Stomach (tissue), 9 donors: ENCODE measurements around the gene IL6ST. TPM values are rescaled to one million over a fixed set of nuclear protein-coding genes. Genes with fewer than 3 reads are reported as not detected.
A peak's percentile ranks its signal among the peaks of the same experiment; 100 is the strongest.

Source experiments
- DNase-seq, 2 donors: peaks; one replicate each; pipeline versions ENCODE4 v3.0.0 to v3.0.0-alpha.2; 2013 to 2019
- H3K27ac ChIP-seq, 5 donors: fragments of 200-600 bp in 4 of 5; sonication (generic) in 4 of 5; one replicate each; pipeline ENCODE4 v1.5.1; 2013 to 2019; ENCODE audit warnings: mild to moderate bottlenecking in 1 of 5, moderate library complexity in 1 of 5
- H3K27me3 ChIP-seq, 3 donors: fragments of 200-600 bp; sonication (generic); one replicate each; pipeline ENCODE4 v1.5.1; 2017 to 2019; ENCODE audit warnings: mixed run types in 1 of 3
- H3K36me3 ChIP-seq, 4 donors: fragments of 200-600 bp; sonication (generic); 1 replicate in 3 of 4; 2 replicates in 1 of 4; pipeline ENCODE4 v1.5.1; 2016 to 2019
- H3K4me1 ChIP-seq, 4 donors: fragments of 200-600 bp; sonication (generic); one replicate each; pipeline ENCODE4 v1.5.1; 2016 to 2019
- H3K4me3 ChIP-seq, 4 donors: fragments of 200-600 bp; sonication (generic) in 3 of 4; one replicate each; pipeline ENCODE4 v1.5.1; 2016 to 2019; ENCODE audit warnings: mild to moderate bottlenecking in 1 of 4
- H3K9me3 ChIP-seq, 4 donors: fragments of 200-600 bp; sonication (generic); one replicate each; pipeline ENCODE4 v1.5.1; 2016 to 2019
- EP300 ChIP-seq: sonication (generic); formaldehyde crosslinking; IDR thresholded peaks from one replicate; pipeline ENCODE4 v1.6.1; 2017; ENCODE audit warnings: antibody characterized with exemption
- POLR2A ChIP-seq, 4 donors: fragments of 450-650 bp; IDR thresholded peaks; one replicate each; pipeline ENCODE4 v1.6.1; 2016; ENCODE audit warnings: antibody characterized with exemption in 4 of 4, control low read depth in 2 of 4, mild to moderate bottlenecking in 1 of 4, moderate library complexity in 1 of 4
- POLR2AphosphoS5 ChIP-seq, 3 donors: sonication (generic); formaldehyde crosslinking; IDR thresholded peaks; one replicate each; pipeline ENCODE4 v1.6.1; 2016; ENCODE audit warnings: antibody characterized with exemption in 3 of 3
- WGBS, 5 donors: extraction: QIAGEN DNeasy Blood & Tissue Kit in 3 of 5; methylation state at CpG; one replicate each; pipeline versions ENCODE4 v1.1.5 to v1.1.7; 2013 to 2018; 5-methylcytosine and 5-hydroxymethylcytosine counted together
- intact Hi-C: fragments of 100-400 bp; cut with DNase I; formaldehyde crosslinking; loops from one replicate; pipeline ENCODE4 v1.15.1; 2023; ENCODE audit warnings: low total_unique reads
- polyA plus RNA-seq, 3 donors: library from polyadenylated mRNA; stranded (reverse); fragments of 200-250 nt; gene quantifications; one replicate each; pipeline ENCODE4 v1.2.3, GENCODE V29; 2013
- total RNA-seq, 5 donors: library from RNA; depleted of rRNA; stranded (reverse); fragments of >200 nt; gene quantifications; one replicate each; pipeline versions ENCODE4 v1.1.0 to v1.2.3, GENCODE V29; 2014 to 2016
- TF ChIP-seq, protein P1 (sequence below), 7 experiments: fragments of 450-650 bp in 4 of 7; fragments of 200-600 bp in 3 of 7; sonication (generic) in 3 of 7; IDR thresholded peaks; one replicate each; pipeline ENCODE4 v1.5.1; 2016 to 2019; ENCODE audit warnings: antibody characterized with exemption in 7 of 7, control low read depth in 2 of 7, mild to moderate bottlenecking in 1 of 7
- donor health status: healthy with polysubstance abuse.
- donor health status: Bipolar disorder and iron deficiency.
- donor health status: healthy.

Gene IL6ST
- total and polyA plus RNA-seq, 8 donors, result 18.5 to 466 (median 53.6) TPM

DNA sequence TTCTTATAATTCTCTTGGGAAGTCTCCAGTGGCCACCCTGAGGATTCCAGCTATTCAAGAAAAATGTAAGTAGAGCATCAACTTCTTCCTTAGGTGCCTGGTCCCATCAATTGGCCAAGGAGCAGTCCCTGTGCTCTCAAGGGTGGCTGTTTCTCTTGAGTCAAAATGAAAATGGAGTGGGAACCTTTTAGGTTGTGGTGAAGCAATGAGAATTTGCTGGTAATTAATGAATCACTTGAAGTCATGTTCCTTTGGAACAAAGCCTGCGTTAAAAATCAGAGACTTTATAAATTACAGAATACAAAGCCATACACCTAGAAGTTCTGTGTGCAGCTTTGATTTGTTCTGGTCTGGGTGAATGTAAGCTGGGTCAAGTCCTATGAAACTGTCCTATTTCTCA, 94.7 kb downstream of the IL6ST start:
- no peak for DNase-seq
- WGBS, 5 donors, result 70 to 96% (median 90%) methylated on average over 1 of the region's 1 CpG
- intact Hi-C loops, result no loop called here
- Histone ChIP-seq H3K36me3 (no peaks in the 10 kb centered on the region), H3K27me3 (no peaks in the 10 kb centered on the region), H3K4me1 (no peaks in the 10 kb centered on the region), H3K27ac (no peak overlapping the region), H3K9me3 (no peaks in the 10 kb centered on the region), H3K4me3 (no peak overlapping the region)
- TF ChIP-seq, protein P1, sequence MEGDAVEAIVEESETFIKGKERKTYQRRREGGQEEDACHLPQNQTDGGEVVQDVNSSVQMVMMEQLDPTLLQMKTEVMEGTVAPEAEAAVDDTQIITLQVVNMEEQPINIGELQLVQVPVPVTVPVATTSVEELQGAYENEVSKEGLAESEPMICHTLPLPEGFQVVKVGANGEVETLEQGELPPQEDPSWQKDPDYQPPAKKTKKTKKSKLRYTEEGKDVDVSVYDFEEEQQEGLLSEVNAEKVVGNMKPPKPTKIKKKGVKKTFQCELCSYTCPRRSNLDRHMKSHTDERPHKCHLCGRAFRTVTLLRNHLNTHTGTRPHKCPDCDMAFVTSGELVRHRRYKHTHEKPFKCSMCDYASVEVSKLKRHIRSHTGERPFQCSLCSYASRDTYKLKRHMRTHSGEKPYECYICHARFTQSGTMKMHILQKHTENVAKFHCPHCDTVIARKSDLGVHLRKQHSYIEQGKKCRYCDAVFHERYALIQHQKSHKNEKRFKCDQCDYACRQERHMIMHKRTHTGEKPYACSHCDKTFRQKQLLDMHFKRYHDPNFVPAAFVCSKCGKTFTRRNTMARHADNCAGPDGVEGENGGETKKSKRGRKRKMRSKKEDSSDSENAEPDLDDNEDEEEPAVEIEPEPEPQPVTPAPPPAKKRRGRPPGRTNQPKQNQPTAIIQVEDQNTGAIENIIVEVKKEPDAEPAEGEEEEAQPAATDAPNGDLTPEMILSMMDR (IDR thresholded peaks at IDR 0.05), result no peak

DNA sequence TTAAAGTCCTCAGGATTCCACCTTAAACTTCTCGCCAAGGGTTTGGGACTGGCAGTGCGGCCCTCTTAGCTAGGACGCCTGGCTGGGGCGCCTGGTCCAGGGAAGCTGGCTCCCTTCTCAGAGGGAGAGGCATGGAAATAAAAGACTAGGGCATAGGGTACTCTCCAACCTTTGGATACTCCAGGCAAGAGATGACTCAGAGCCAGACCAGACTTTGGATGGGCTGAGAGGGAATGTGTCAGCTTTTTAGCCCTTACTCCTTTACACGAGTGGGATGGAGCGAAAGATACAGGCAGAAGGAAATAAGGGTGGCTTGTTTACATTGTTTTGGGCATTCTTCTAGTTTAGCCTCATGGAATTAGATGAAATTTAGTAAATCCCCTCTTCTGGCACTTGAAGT, 95.4 kb downstream of the IL6ST start:
- H3K4me3 ChIP-seq, result no peak overlapping the region
- TF ChIP-seq, protein P1 (IDR thresholded peaks at IDR 0.05), result no peak
- no peak for TF ChIP-seq POLR2AphosphoS5 (IDR thresholded peaks at IDR 0.05)
- TF ChIP-seq EP300, result no peak
- TF ChIP-seq POLR2A (IDR thresholded peaks at IDR 0.05), result no peak
- H3K4me1 ChIP-seq, result no peaks in the 10 kb centered on the region
- intact Hi-C loops, result no loop called here
- H3K27ac ChIP-seq, result no peak overlapping the region
- 87 to 92% (median 91%) methylated on average over 6 of the region's 6 CpGs for WGBS, 5 donors
- H3K9me3 ChIP-seq, result no peaks in the 10 kb centered on the region
- H3K27me3 ChIP-seq, result no peaks in the 10 kb centered on the region
- H3K36me3 ChIP-seq, result no peaks in the 10 kb centered on the region
- DNase-seq, result no peak

DNA sequence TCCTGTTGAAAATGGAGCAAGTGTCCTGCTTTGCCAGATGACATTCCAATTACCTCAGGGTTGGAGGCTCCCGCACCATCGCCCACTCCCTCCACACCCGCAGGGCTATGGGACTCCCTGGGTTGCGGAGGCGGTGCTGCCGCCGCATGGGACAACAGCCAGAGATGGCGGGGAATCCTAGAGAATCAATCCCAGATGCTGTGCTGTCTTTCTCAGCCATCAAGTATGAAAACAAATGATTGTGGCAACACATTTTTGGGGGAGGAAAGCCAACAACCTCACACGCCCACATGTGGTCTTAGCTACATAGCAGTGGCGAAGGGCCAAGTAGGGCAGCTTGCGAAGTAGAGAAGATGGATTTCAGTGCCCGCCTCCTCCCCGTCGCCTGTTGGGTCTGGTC, 96.9 kb downstream of the IL6ST start:
- intact Hi-C loops, result no loop called here

DNA sequence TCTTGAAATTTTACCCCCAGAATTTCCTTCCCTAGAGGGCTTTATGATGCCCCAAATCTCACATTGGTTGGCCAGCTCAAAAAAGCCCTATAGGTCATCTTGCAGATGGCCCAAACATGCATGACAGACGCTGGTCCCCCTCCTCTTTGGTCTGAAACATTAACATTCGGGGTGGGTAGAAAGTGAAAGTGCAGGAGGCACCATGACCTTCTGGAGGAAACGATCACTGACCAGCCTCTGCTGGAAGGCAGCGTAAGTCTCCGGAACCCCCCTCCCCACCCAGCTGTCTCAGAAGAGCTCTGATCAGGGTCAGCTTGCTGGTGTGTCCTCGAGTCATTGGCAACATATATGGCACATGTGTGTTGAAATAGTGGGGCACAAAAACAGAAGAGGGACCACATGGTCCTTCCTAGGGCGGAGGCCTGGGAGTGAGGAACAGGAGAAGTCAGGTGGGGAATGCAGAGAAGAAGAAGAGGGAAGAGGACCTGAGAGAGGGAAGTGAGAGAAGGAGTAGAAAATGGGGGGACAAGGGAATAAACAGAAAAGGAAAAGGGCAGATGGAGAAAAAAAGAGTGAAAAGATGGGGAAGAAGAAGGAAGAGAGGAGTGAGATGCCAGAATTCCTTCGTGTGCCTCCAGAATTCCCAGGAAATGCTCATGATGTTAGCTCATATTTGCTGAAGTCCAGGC, 97.4 kb downstream of the IL6ST start:
- no peak overlapping the region for H3K4me3 ChIP-seq
- TF ChIP-seq POLR2A (IDR thresholded peaks at IDR 0.05) (no peak), POLR2AphosphoS5 (IDR thresholded peaks at IDR 0.05) (no peak), EP300 (no peak)
- TF ChIP-seq, protein P1 (IDR thresholded peaks at IDR 0.05), result no peak
- 73 to 82% (median 77%) methylated on average over 8 of the region's 8 CpGs for WGBS, 5 donors

More for the DNA sequence above, 96.9 kb downstream of the IL6ST start:
- Histone ChIP-seq H3K27me3 (no peaks in the 10 kb centered on the region), H3K9me3 (no peaks in the 10 kb centered on the region), H3K36me3 (no peaks in the 10 kb centered on the region), H3K4me1 (no peaks in the 10 kb centered on the region), H3K4me3 (no peak overlapping the region), H3K27ac (no peak overlapping the region)
- DNase-seq, result peak in 1 of 2 donors; percentile 39
- 69 to 85% (median 83%) methylated on average over 14 of the region's 14 CpGs for WGBS, 5 donors
- TF ChIP-seq POLR2A (IDR thresholded peaks at IDR 0.05) (no peak), POLR2AphosphoS5 (IDR thresholded peaks at IDR 0.05) (no peak), EP300 (no peak)
- TF ChIP-seq, protein P1 (IDR thresholded peaks at IDR 0.05), result no peak

More for the DNA sequence above, 97.4 kb downstream of the IL6ST start:
- H3K4me1 ChIP-seq, result no peaks in the 10 kb centered on the region
- no peaks in the 10 kb centered on the region for H3K9me3 ChIP-seq
- no peak overlapping the region for H3K27ac ChIP-seq
- no peaks in the 10 kb centered on the region for H3K36me3 ChIP-seq
- intact Hi-C loops, result no loop called here
- DNase-seq, result no peak
- H3K27me3 ChIP-seq, result no peaks in the 10 kb centered on the region
